ENCODE measurements around the gene CNGB1.

CNGB1 gene

DNA sequence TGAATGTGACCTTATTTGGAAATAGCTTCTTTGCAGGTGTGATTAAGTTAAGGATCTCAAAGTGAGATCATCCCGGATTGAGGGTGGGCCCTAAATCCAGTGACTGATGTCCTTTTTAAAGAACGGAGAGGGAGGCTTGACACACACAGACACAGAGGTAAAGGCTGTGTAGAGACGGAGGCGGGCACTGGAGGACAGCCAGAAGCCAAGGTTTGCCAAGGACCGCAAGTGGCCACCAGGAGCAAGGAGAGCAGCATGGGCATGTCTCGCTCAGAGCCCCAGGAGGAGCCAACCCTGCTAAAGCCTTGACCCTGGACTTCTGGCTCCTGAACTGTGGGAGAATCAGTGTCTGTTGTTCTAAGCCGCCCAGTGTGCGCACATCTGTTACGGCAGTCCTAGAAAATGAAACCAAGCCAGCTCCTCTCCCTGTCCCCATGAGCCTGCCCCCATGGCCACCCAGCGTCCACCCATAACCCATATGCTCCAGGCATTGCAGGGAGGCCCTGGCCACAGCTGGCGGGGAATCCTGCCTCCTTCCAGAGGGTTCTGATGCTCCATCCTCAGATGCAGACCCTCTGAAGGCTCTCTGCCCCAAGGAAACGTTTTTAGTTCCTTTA is 15.2 kb downstream of the CNGB1 start:
- Histone ChIP-seq H3K18ac (ENCODE audit: low read length) (no peak overlapping the region), H3K14ac (ENCODE audit: low read length) (no peak overlapping the region), H2BK12ac (ENCODE audit: low read length) (no peak overlapping the region), H3K9me3 (replicated peaks in 1 of 2; ENCODE audit: control insufficient read depth in 2 of 2, insufficient read depth in 1 of 2, low read depth in 1 of 2, low read length in 2 of 2) (peaks cover 0 to 3% of the 10 kb centered on the region in 2 donors), H3K23ac (ENCODE audit: low read depth, low read length, poor library complexity) (no peak overlapping the region), H4K91ac (ENCODE audit: low read depth, low read length, poor library complexity) (no peak overlapping the region), H4K8ac (ENCODE audit: low read depth, low read length) (no peak overlapping the region), H2AFZ (ENCODE audit: low read length) (no peak overlapping the region), H3K4me3 (ENCODE audit: low read length in 2 of 2) (no peak overlapping the region), H2BK15ac (ENCODE audit: low read length) (peak overlapping the region; percentile 72), H2AK5ac (ENCODE audit: low read depth, low read length) (no peak overlapping the region), H2BK5ac (ENCODE audit: low read length) (peak overlapping the region; percentile 3), H3K27me3 (ENCODE audit: control insufficient read depth in 3 of 3, insufficient read depth in 3 of 3, low read depth in 1 of 3, low read length in 3 of 3) (peaks cover 0 to 15% (median 0%) of the 10 kb centered on the region in 3 experiments), H2BK120ac (ENCODE audit: low read depth, low read length) (no peak overlapping the region), H3K79me1 (ENCODE audit: low read depth, low read length) (no peaks in the 10 kb centered on the region), H3K9ac (ENCODE audit: low read depth, low read length, poor library complexity) (no peak overlapping the region), H3K27ac (replicated peaks; ENCODE audit: low read length) (no peak overlapping the region), H3K4ac (ENCODE audit: low read length) (no peak overlapping the region), H3K36me3 (replicated peaks in 1 of 2; ENCODE audit: control insufficient read depth in 2 of 2, insufficient read depth in 2 of 2, low read length in 2 of 2) (no peaks in the 10 kb centered on the region), H3K4me2 (ENCODE audit: insufficient read depth, low read length, poor library complexity, severe bottlenecking) (no peak overlapping the region), H3K4me1 (ENCODE audit: control insufficient read depth in 2 of 2, insufficient read depth in 1 of 2, low read depth in 1 of 2, low read length in 2 of 2) (peaks cover 0 to 4% of the 10 kb centered on the region in 2 donors)
- no CpG with 5 or more reads among the region's 12 CpGs for WGBS, 2 donors (ENCODE audit: extremely low coverage in 2 of 2, insufficient read length in 2 of 2, insufficient replicate concordance in 1 of 2)
- no peak for DNase-seq (ENCODE audit: low spot score)

- H4K91ac ChIP-seq (ENCODE audit: low read depth, low read length, poor library complexity): no peak overlapping the region
- H3K36me3 ChIP-seq (replicated peaks in 1 of 2; ENCODE audit: control insufficient read depth in 2 of 2, insufficient read depth in 2 of 2, low read length in 2 of 2): no peaks in the 10 kb centered on the region
- no peak overlapping the region for H2BK120ac ChIP-seq (ENCODE audit: low read depth, low read length)
- no peak overlapping the region for H2BK5ac ChIP-seq (ENCODE audit: low read length)
- peaks cover 0 to 3% of the 10 kb centered on the region in 2 donors for H3K9me3 ChIP-seq (replicated peaks in 1 of 2; ENCODE audit: control insufficient read depth in 2 of 2, insufficient read depth in 1 of 2, low read depth in 1 of 2, low read length in 2 of 2)
- H2BK15ac ChIP-seq (ENCODE audit: low read length): no peak overlapping the region
- H3K4me2 ChIP-seq (ENCODE audit: insufficient read depth, low read length, poor library complexity, severe bottlenecking): no peak overlapping the region
- no peak overlapping the region for H3K14ac ChIP-seq (ENCODE audit: low read length)
- no peak overlapping the region for H3K23ac ChIP-seq (ENCODE audit: low read depth, low read length, poor library complexity)
- DNase-seq (ENCODE audit: low spot score): no peak
- no peak overlapping the region for H3K9ac ChIP-seq (ENCODE audit: low read depth, low read length, poor library complexity)
- H2AFZ ChIP-seq (ENCODE audit: low read length): no peak overlapping the region
- H3K27me3 ChIP-seq (ENCODE audit: control insufficient read depth in 3 of 3, insufficient read depth in 3 of 3, low read depth in 1 of 3, low read length in 3 of 3): peaks cover 0 to 6% (median 0%) of the 10 kb centered on the region in 3 experiments
- H3K4me1 ChIP-seq (ENCODE audit: control insufficient read depth in 2 of 2, insufficient read depth in 1 of 2, low read depth in 1 of 2, low read length in 2 of 2): peaks cover 0 to 7% of the 10 kb centered on the region in 2 donors
- H2BK12ac ChIP-seq (ENCODE audit: low read length): no peak overlapping the region
- no peak overlapping the region for H3K27ac ChIP-seq (replicated peaks; ENCODE audit: low read length)
- no peak overlapping the region for H3K4me3 ChIP-seq (ENCODE audit: low read length in 2 of 2)
- H3K79me1 ChIP-seq (ENCODE audit: low read depth, low read length): no peaks in the 10 kb centered on the region
- no peak overlapping the region for H4K8ac ChIP-seq (ENCODE audit: low read depth, low read length)
- H3K4ac ChIP-seq (ENCODE audit: low read length): no peak overlapping the region
- H3K18ac ChIP-seq (ENCODE audit: low read length): no peak overlapping the region
- WGBS, 2 donors (ENCODE audit: extremely low coverage in 2 of 2, insufficient read length in 2 of 2, insufficient replicate concordance in 1 of 2): no CpG with 5 or more reads among the region's 1 CpG
- H2AK5ac ChIP-seq (ENCODE audit: low read depth, low read length): no peak overlapping the region
Observed at GRCh38 chr16:57953857-57954256, 17.1 kb downstream of the CNGB1 start.

GRCh38 chr16:57952909-57953308 is 18.0 kb downstream of the CNGB1 start:
- Histone ChIP-seq H3K9me3 (replicated peaks in 1 of 2; ENCODE audit: control insufficient read depth in 2 of 2, insufficient read depth in 1 of 2, low read depth in 1 of 2, low read length in 2 of 2) (no peaks in the 10 kb centered on the region), H4K8ac (ENCODE audit: low read depth, low read length) (no peak overlapping the region), H2AFZ (ENCODE audit: low read length) (no peak overlapping the region), H3K27me3 (ENCODE audit: control insufficient read depth in 3 of 3, insufficient read depth in 3 of 3, low read depth in 1 of 3, low read length in 3 of 3) (peaks cover 0 to 6% (median 0%) of the 10 kb centered on the region in 3 experiments), H2BK120ac (ENCODE audit: low read depth, low read length) (peak overlapping the region; percentile 27), H3K4me2 (ENCODE audit: insufficient read depth, low read length, poor library complexity, severe bottlenecking) (no peak overlapping the region), H3K14ac (ENCODE audit: low read length) (no peak overlapping the region), H2BK12ac (ENCODE audit: low read length) (no peak overlapping the region), H2BK15ac (ENCODE audit: low read length) (no peak overlapping the region), H3K4me1 (ENCODE audit: control insufficient read depth in 2 of 2, insufficient read depth in 1 of 2, low read depth in 1 of 2, low read length in 2 of 2) (peaks cover 0 to 3% of the 10 kb centered on the region in 2 donors), H2BK5ac (ENCODE audit: low read length) (no peak overlapping the region), H3K23ac (ENCODE audit: low read depth, low read length, poor library complexity) (no peak overlapping the region), H3K27ac (replicated peaks; ENCODE audit: low read length) (no peak overlapping the region), H3K18ac (ENCODE audit: low read length) (peak overlapping the region; percentile 35), H3K4ac (ENCODE audit: low read length) (no peak overlapping the region), H2AK5ac (ENCODE audit: low read depth, low read length) (no peak overlapping the region), H3K4me3 (ENCODE audit: low read length in 2 of 2) (no peak overlapping the region), H3K36me3 (replicated peaks in 1 of 2; ENCODE audit: control insufficient read depth in 2 of 2, insufficient read depth in 2 of 2, low read length in 2 of 2) (no peaks in the 10 kb centered on the region), H3K9ac (ENCODE audit: low read depth, low read length, poor library complexity) (no peak overlapping the region), H3K79me1 (ENCODE audit: low read depth, low read length) (no peaks in the 10 kb centered on the region), H4K91ac (ENCODE audit: low read depth, low read length, poor library complexity) (no peak overlapping the region)
- no peak for DNase-seq (ENCODE audit: low spot score)
- no CpG with 5 or more reads among the region's 9 CpGs for WGBS, 2 donors (ENCODE audit: extremely low coverage in 2 of 2, insufficient read length in 2 of 2, insufficient replicate concordance in 1 of 2)

DNA sequence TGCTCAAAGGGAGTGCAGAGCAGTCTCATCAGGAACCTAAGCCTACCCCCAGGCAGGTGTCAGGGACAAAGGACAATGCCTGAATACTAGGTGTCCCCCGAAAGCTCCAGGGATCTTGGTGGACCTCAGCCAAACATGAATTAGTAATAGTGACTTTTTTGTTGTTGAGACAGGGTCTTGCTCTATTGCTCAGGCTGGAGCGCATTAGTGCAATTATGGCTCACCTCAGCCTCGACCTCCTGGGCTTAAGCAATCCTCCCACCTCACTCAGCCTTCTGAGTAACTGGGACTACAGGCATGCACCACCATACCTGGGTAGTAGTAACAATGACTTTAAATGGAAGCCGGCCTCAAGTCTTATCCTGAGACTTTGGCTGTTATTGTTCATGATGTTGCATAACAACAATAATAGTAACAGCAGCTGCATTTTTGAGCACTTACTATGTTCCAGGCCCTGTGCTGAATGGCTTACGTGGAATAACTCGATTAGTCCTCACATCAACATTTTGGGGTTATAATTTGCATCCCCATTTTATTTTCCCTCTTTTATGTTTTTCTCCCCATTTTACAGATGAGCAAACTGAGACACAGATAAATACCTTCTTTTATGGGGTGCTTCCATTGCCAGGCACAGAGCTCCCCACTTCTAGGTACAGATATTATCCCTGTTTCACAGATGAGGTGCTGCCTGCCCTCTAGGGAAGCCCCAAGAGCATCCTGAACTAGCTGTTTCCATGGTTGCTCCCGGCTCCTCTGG is 19.5 kb downstream of the CNGB1 start:
- H3K79me1 ChIP-seq (ENCODE audit: low read depth, low read length): no peaks in the 10 kb centered on the region
- no peak overlapping the region for H3K23ac ChIP-seq (ENCODE audit: low read depth, low read length, poor library complexity)
- H3K9me3 ChIP-seq (replicated peaks in 1 of 2; ENCODE audit: control insufficient read depth in 2 of 2, insufficient read depth in 1 of 2, low read depth in 1 of 2, low read length in 2 of 2): no peaks in the 10 kb centered on the region
- WGBS, 2 donors (ENCODE audit: extremely low coverage in 2 of 2, insufficient read length in 2 of 2, insufficient replicate concordance in 1 of 2): no CpG with 5 or more reads among the region's 7 CpGs
- H2BK5ac ChIP-seq (ENCODE audit: low read length): no peak overlapping the region
- H3K9ac ChIP-seq (ENCODE audit: low read depth, low read length, poor library complexity): no peak overlapping the region
- no peak overlapping the region for H2AFZ ChIP-seq (ENCODE audit: low read length)
- H3K4me2 ChIP-seq (ENCODE audit: insufficient read depth, low read length, poor library complexity, severe bottlenecking): no peak overlapping the region
- no peak overlapping the region for H2BK15ac ChIP-seq (ENCODE audit: low read length)
- H3K4me1 ChIP-seq (ENCODE audit: control insufficient read depth in 2 of 2, insufficient read depth in 1 of 2, low read depth in 1 of 2, low read length in 2 of 2): peaks cover 0 to 3% of the 10 kb centered on the region in 2 donors
- no peak overlapping the region for H4K8ac ChIP-seq (ENCODE audit: low read depth, low read length)
- H3K18ac ChIP-seq (ENCODE audit: low read length): no peak overlapping the region
- H3K4me3 ChIP-seq (ENCODE audit: low read length in 2 of 2): no peak overlapping the region
- peaks cover 0 to 4% (median 0%) of the 10 kb centered on the region in 3 experiments for H3K27me3 ChIP-seq (ENCODE audit: control insufficient read depth in 3 of 3, insufficient read depth in 3 of 3, low read depth in 1 of 3, low read length in 3 of 3)
- no peaks in the 10 kb centered on the region for H3K36me3 ChIP-seq (replicated peaks in 1 of 2; ENCODE audit: control insufficient read depth in 2 of 2, insufficient read depth in 2 of 2, low read length in 2 of 2)
- no peak overlapping the region for H2AK5ac ChIP-seq (ENCODE audit: low read depth, low read length)
- H3K14ac ChIP-seq (ENCODE audit: low read length): no peak overlapping the region
- no peak for DNase-seq (ENCODE audit: low spot score)
- no peak overlapping the region for H2BK120ac ChIP-seq (ENCODE audit: low read depth, low read length)
- H2BK12ac ChIP-seq (ENCODE audit: low read length): no peak overlapping the region
- no peak overlapping the region for H3K4ac ChIP-seq (ENCODE audit: low read length)
- H4K91ac ChIP-seq (ENCODE audit: low read depth, low read length, poor library complexity): no peak overlapping the region
- no peak overlapping the region for H3K27ac ChIP-seq (replicated peaks; ENCODE audit: low read length)
